NCI-H1436 (cell line): ENCODE results near the gene NT5DC3.
A peak's percentile ranks its signal among the peaks of the same experiment; 100 is the strongest.

ENCODE experiments used
- DNase-seq: peaks from one replicate; lab custom pipeline; 2025; lab: John Stamatoyannopoulos, UW

Gene NT5DC3

GRCh38 chr12:103840876-103841689, at the start of gene NT5DC3:
Gene NT5DC3, minus strand, starts transcription at chr12:103841234. Its CDS starts 78 bp downstream, at chr12:103841156.
- peak; percentile 72 for DNase-seq

DNA sequence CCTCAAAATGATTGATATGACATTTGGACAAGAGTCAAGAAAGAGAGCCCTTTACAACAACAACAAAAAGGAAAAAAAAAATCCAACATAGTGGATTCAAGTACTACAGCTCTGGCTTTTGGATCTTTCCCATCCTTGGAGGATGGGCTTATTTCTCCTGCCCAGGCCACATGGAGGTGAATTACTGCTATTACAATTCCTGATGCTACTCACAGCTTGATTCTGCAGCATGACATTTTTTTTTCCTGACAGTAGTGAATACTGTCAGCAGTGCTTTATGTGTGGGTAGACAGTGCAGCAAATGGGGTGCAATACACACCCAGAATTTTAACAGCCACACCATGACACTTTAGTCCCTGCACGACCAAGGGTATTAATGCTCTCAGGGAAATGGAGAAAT, 46.7 kb upstream of the NT5DC3 start:
- no peak for DNase-seq

DNA sequence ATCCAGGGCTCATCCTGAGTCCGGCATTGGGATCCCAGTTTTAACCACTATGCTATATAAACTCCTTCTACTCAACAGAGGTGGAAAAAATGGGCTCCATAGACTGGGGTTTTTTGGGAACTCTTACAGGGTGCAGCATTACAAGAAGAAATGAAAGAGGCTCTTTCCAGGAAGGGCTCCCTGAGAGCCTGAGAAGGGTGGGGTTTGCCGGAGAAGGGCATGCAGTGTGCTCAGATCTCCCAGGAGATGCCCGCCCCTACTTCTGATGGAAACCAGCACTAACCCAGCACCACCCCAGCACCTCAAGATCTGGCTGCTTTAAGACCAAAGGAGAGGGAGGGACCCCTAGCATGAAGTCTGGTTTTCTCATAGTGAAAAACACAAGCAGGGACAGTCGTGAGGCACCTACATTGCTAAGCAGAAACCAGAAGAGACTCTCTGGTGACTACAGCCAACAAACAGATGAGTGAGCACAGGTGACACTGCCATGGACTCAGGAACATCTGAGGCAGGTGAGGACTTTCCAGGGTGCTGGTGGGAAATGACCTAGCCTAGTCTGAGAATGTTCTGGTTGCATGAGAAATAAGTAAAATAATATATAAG, 45.3 kb upstream of the NT5DC3 start:
- no peak for DNase-seq

GRCh38 chr12:103884316-103884715, 43.3 kb upstream of the NT5DC3 start:
- peak; percentile 11 for DNase-seq

DNA sequence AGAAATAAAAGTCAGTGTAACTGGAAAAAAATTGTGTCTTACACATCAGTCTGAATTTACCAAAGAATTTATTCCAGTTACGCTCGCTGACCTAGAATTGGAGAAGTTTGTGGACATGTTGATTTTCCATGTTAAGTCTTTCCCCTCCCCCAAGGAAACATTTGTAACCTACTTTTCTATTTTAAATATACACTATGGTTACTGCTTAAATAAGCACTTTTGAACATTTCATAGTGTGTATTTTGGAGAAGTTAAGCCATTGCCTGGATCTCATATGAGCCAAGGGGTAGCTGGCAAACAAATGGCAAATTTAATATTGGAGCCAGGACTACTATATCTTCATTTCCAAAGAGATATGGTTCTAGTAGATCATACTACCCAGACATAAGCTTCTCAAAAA, 42.9 kb upstream of the NT5DC3 start:
- DNase-seq: no peak

DNA sequence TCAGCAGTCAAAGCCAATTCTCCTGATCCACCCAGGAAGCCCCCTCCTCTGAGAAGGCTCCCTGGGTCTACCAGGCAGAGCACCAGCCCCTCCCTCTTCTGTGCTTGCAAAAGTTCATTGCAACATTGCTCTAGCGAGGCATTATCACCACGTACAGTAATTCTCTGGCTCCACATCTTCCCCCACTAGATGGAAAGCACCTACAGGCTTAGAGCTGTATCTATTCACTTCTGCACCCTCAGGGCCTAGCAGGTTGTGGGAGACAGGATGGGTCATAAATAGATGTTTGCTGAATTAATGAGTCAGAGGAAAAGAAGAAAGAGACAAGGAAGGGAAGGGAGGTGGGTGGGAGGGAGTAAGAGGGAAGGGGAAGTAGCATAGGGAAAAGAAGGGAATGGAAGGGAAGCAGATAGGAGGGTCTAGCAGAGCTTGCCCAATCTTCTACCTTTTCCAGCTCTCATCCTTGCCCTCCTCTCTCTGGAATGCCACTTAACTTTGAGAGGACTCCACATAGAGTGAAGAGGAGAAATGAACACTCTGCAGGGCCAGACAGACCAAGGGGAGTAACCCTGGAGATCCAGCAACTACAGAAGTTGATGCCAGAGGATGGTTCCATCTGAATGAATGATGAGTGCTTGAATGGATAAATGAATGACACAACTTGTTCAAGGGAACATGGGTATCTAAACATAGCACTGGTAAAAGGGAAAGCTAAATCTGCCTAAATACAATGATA, 42.0 kb upstream of the NT5DC3 start:
- no peak for DNase-seq

- DNase-seq: no peak
These were observed 40.2 kb upstream of the NT5DC3 start for GRCh38 chr12:103881261-103881660.

DNA sequence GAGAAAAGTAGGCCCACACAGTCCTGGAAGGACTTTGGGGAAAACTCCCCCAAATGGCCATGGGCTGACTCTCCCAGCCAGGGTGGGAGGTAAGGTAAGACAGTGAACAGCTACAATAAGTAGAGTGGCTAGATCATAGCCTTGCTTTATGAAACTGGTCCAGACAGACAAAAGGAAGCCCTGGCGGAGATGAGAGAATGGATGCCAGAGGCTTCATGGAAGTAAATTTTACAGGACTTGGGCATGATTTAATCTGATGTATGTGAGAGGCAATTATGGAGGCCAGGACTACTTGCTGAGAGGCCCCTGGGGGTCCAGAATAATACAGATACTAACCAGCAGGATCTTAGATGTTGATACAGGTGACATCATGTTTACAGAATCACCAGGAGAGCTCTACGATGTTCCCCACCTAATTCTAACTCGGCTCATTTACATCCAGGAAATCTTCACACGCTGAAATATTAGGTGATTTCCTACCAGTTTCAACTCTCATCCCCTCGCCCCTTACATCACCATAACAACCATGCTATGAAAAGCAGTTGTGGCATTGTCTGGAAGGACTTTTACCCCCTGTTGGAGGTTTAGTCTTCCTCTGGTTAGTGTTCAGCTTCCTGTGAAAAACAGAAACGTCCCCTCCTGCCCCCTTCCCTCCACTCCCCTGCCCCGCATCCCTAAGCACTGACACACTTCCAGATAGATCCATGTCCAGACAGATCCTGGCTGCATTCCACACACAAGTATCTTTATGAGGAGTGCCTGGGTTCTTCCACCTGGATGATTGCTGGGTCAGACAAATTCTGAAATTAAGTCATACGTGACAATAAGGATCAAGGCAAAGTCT, 39.5 kb upstream of the NT5DC3 start:
- peak; percentile 48 for DNase-seq

DNA sequence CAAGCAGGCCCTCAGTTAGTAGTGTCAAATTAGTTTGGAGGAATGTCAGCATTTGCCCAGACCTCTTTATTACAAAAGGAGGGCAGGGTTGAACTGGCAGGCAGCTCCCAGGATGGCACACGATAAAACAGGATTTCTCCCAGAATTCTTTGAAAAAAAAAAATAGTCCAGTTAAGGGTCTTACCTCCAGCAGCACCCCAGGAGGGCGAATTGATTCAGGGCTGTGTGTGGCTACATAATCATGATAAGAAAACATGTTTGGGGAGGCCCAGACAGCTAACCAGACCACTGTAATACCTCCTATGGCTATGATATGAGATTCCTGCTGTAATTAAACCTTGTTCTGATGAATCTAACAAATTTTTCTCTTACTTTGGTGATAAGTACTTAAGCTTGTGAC, 38.8 kb upstream of the NT5DC3 start:
- no peak for DNase-seq

- no peak for DNase-seq
These were observed 38.1 kb upstream of the NT5DC3 start for GRCh38 chr12:103879048-103879692.

- DNase-seq: peak; percentile 72
These were observed 37.0 kb upstream of the NT5DC3 start for GRCh38 chr12:103877934-103878510.

- no peak for DNase-seq
These were observed 36.3 kb upstream of the NT5DC3 start for GRCh38 chr12:103877288-103877687.

DNA sequence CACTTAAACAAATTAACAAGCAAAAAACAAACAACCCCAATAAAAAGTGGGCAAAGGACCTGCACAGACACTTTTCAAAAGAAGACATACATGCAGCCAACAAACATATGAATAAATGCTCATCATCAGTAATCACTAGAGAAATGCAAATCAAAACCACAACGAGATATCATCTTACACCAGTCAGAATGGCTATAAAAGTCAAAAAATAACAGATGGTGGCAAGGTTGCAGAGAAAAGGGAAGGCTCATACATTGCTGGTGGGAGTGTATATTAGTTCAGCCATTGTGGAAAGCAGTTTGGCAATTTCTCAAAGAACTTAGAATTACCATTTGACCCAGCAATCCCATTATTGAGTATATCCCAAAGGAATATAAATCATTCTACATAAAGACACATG, 34.6 kb upstream of the NT5DC3 start:
- DNase-seq: no peak

DNA sequence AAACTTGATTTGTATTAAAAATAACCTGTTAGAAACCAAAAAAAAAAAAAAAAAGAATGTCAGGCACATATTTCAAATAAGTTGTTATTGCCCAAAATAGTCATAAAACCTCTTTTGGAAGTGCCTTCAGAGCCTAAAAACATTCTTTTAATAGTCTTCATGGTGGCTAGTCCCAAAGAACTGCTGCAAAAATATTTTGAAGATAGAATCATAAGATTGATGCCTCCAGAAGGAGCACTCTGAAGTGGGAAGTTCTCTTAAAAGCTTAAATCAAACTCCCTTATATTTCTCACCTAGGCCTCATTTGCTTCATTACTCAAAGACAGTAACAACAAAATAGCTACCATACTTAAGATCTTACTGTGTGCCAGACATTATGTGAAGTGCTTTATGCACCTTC, 27.2 kb upstream of the NT5DC3 start:
- no peak for DNase-seq

DNA sequence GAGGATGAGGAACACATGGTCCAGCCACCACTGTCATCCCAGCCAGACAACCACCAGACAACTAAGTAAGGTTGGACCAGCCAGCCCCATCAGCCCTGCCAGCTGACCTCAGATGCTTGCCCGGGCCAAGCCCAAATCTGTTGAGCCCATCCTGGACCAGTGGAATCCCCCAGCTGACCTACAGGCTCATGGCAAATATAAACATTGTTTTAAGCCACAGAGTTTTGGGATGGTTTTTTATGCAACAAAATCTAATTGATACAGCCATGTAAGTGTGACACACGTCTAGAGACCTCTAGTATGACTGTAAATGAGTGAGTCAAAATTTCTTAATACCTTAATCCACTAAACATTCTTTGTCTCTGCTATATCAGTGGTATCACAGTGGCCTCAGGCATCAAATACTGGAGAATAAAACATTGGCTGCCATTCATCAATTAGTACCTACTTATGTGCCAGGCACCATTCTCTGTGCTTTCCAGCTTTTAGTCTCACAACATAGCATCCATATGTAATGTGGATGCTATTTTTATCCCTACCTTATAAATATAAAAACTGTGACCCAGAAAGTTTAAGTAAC, 24.2 kb upstream of the NT5DC3 start:
- DNase-seq: no peak

DNA sequence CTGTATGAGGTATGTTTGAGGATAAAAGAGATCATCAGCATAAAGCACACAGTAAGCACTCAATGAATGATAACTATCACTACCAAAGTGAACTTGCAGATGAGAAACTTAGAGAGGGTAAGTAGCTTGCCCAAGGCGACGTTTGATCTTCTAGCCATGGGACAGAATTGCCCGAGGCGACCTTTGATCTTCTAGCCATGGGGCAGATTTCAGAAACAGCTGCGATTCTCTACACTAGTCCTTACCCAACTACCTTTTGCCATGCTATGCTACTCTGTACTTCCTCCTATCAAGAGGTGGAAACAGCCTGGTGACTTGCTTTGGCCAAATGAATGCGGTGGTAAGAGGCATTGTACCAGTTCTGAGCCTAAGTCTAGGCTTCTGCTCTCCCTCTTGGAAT, 23.7 kb upstream of the NT5DC3 start:
- no peak for DNase-seq

DNA sequence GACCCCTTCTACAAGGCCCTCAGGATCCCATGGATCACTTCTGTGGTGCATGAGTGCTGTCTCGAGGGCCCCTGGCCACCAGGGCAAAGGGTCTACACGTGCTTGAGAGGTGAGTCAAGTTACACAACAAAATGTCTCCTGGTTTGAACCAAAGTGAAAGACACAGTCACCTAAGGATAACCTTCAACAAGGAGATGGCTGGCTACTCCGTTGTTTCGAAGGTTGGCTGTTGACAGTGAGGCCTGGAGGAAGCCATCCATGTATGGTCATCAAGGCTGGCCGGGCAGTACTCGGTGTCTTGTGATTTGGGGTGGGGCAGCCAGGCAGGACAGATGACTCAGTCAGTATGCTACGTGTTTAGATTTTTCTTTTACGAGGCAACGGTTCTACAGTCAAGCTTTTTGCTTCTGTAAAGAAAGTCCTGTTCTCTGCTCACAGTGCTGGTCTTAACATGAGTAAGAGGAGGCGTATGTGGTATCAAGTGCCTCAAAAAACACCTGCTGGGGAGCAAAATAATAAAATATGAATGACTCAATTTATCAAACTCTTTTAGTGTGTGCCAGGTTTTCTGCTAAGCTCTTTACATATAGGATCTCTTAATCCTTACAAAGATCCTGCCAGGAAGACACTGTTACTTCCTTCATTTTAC, 18.0 kb upstream of the NT5DC3 start:
- DNase-seq: no peak

DNA sequence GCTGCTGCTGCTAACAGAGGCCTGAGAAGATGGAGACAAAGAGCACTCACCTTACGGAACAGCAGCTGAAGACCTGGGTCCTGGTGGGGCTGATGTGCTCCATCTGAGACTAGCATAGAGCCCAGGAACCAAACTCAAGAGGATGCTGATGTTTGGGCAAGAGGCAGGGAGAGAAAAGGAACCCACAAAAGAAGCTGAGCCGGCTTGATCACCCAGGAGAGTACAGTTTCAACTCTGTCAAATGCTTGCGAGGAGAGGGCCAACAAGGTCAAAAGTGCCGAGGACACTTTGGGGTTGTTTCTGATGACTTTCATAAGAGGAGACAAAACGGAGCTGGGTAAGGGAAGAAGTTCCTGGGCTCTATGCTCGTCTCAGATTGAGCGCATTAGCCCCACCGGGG, 17.3 kb upstream of the NT5DC3 start:
- DNase-seq: no peak

GRCh38 chr12:103857164-103857563, 16.1 kb upstream of the NT5DC3 start:
- no peak for DNase-seq

DNA sequence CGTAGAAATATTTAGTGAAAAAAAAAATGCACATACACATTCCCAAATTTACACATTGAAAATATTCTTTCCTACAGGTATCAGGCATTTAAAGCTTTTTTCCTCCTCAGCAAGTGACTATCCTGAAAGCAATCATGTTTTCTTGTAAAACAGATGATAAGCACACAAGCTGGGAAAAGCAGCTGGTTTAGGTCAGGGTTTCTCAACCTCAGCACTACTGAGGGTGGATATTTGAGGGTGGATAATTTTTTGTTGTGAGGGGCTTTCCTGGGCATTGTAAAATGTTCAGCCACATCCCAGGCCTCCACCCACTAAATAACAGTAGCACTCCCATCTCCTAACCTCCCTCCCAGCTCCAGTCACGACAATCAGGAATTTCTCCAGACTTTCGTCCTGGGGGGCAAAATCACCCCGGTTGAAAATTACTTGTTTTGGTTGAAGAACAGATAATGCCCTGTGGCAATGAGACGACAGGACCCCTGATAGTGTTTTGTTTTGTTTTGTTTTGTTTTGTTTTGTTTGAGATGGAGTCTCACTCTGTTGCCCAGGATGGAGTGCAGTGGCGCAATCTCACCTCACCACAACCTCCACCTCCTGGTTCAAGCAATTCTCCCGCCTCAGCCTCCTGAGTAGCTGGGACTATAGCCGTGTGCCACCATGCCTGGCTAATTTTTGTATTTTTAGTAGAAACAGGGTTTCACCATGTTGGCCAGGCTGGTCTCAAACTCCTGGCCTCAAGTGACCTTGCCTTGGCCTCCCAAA, 15.0 kb upstream of the NT5DC3 start:
- no peak for DNase-seq
